GM12878 (cell line): ENCODE measurements around the gene ARL10.

Source experiments
- CBFB ChIP-seq: IDR thresholded peaks from 2 replicates; pipeline ENCODE4 v1.6.1; 2016; ENCODE audit warnings: antibody characterized with exemption, low read depth
- EZH2 ChIP-seq: IDR thresholded peaks from 2 replicates; pipeline ENCODE4 v1.6.1; 2012; ENCODE audit warnings: low read depth, mild to moderate bottlenecking, control low read depth, inconsistent platforms, low read length, borderline replicate concordance; ENCODE audit not compliant: control insufficient read depth
- FOXM1 ChIP-seq: IDR thresholded peaks from 2 replicates; pipeline ENCODE4 v1.6.1; 2012; ENCODE audit warnings: low read depth, mild to moderate bottlenecking, inconsistent platforms, low read length, moderate library complexity
- NR2C2 ChIP-seq: IDR thresholded peaks from 2 replicates; pipeline ENCODE4 v1.6.1; 2011; ENCODE audit warnings: borderline replicate concordance, low read depth; ENCODE audit not compliant: control insufficient read depth, insufficient read length
- TAF1 ChIP-seq: IDR thresholded peaks from 2 replicates; pipeline ENCODE4 v1.6.1; 2011; ENCODE audit warnings: mild to moderate bottlenecking, low read depth, low read length, borderline replicate concordance
- TCF7 ChIP-seq: IDR thresholded peaks from 2 replicates; pipeline ENCODE4 v1.6.1; 2014; ENCODE audit warnings: antibody characterized with exemption, borderline replicate concordance
- TF ChIP-seq, protein P1 (sequence below), 3 experiments: IDR thresholded peaks in 2 of 3; conservative IDR thresholded peaks in 1 of 3; 2 replicates each; pipeline ENCODE4 v1.5.1; 2011; ENCODE audit warnings: low read depth in 3 of 3, low read length in 3 of 3, mild to moderate bottlenecking in 3 of 3, control low read depth in 2 of 3, moderate library complexity in 2 of 3, inconsistent platforms in 1 of 3, mixed read lengths in 1 of 3; ENCODE audit not compliant: control insufficient read depth in 2 of 3, insufficient read depth in 1 of 3; ENCODE audit errors: extremely low read depth in 1 of 3
- TF ChIP-seq, protein P2 (sequence below): fragments of 450-650 bp; IDR thresholded peaks from 2 replicates; pipeline ENCODE4 v1.6.1; 2016; ENCODE audit warnings: mild to moderate bottlenecking, moderate library complexity, borderline replicate concordance
- TF ChIP-seq, protein P3 (sequence below): fragments of 450-650 bp; IDR thresholded peaks from 2 replicates; pipeline ENCODE4 v1.6.1; 2016; ENCODE audit warnings: mild to moderate bottlenecking
- TF ChIP-seq, protein P4 (sequence below): fragments of 450-650 bp; IDR thresholded peaks from 2 replicates; pipeline ENCODE4 v1.6.1; 2017; ENCODE audit warnings: low read depth, mild to moderate bottlenecking, moderate library complexity

DNA sequence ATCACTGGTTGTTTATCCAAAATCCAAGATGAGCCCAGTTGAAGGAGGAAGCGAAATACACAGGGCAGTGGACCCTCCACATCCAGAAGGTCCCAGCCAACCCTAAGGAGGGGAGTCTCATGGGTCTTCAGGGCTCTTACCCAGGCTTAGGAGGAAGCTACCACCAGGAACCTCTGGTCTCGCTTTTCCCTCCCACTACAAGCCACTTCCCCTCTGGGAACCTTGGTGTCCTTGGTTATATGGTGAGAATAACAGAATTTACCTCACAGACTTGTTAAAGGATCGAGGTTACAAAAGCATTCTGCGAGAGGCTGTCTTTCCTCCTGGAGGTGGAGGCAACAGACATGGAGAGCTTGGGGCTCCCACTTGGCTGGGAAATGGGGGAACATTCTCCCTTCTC, 26.7 kb downstream of the ARL10 start:
- TF ChIP-seq, protein P1, sequence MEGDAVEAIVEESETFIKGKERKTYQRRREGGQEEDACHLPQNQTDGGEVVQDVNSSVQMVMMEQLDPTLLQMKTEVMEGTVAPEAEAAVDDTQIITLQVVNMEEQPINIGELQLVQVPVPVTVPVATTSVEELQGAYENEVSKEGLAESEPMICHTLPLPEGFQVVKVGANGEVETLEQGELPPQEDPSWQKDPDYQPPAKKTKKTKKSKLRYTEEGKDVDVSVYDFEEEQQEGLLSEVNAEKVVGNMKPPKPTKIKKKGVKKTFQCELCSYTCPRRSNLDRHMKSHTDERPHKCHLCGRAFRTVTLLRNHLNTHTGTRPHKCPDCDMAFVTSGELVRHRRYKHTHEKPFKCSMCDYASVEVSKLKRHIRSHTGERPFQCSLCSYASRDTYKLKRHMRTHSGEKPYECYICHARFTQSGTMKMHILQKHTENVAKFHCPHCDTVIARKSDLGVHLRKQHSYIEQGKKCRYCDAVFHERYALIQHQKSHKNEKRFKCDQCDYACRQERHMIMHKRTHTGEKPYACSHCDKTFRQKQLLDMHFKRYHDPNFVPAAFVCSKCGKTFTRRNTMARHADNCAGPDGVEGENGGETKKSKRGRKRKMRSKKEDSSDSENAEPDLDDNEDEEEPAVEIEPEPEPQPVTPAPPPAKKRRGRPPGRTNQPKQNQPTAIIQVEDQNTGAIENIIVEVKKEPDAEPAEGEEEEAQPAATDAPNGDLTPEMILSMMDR (IDR thresholded peaks at IDR 0.05 in 2 of 3, conservative IDR thresholded peaks at IDR 0.05 in 1 of 3; ENCODE audit: control insufficient read depth in 2 of 3, extremely low read depth in 1 of 3, insufficient read depth in 1 of 3, low read depth in 3 of 3, low read length in 3 of 3) = no peak
- TF ChIP-seq, protein P2, sequence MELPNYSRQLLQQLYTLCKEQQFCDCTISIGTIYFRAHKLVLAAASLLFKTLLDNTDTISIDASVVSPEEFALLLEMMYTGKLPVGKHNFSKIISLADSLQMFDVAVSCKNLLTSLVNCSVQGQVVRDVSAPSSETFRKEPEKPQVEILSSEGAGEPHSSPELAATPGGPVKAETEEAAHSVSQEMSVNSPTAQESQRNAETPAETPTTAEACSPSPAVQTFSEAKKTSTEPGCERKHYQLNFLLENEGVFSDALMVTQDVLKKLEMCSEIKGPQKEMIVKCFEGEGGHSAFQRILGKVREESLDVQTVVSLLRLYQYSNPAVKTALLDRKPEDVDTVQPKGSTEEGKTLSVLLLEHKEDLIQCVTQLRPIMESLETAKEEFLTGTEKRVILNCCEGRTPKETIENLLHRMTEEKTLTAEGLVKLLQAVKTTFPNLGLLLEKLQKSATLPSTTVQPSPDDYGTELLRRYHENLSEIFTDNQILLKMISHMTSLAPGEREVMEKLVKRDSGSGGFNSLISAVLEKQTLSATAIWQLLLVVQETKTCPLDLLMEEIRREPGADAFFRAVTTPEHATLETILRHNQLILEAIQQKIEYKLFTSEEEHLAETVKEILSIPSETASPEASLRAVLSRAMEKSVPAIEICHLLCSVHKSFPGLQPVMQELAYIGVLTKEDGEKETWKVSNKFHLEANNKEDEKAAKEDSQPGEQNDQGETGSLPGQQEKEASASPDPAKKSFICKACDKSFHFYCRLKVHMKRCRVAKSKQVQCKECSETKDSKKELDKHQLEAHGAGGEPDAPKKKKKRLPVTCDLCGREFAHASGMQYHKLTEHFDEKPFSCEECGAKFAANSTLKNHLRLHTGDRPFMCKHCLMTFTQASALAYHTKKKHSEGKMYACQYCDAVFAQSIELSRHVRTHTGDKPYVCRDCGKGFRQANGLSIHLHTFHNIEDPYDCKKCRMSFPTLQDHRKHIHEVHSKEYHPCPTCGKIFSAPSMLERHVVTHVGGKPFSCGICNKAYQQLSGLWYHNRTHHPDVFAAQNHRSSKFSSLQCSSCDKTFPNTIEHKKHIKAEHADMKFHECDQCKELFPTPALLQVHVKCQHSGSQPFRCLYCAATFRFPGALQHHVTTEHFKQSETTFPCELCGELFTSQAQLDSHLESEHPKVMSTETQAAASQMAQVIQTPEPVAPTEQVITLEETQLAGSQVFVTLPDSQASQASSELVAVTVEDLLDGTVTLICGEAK = no peak
- TF ChIP-seq, protein P3, sequence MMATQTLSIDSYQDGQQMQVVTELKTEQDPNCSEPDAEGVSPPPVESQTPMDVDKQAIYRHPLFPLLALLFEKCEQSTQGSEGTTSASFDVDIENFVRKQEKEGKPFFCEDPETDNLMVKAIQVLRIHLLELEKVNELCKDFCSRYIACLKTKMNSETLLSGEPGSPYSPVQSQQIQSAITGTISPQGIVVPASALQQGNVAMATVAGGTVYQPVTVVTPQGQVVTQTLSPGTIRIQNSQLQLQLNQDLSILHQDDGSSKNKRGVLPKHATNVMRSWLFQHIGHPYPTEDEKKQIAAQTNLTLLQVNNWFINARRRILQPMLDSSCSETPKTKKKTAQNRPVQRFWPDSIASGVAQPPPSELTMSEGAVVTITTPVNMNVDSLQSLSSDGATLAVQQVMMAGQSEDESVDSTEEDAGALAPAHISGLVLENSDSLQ = no peak
- TF ChIP-seq NR2C2 (no peak), CBFB (no peak), TAF1 (no peak), FOXM1 (no peak), TCF7 (no peak), EZH2 (no peak)
- TF ChIP-seq, protein P4, sequence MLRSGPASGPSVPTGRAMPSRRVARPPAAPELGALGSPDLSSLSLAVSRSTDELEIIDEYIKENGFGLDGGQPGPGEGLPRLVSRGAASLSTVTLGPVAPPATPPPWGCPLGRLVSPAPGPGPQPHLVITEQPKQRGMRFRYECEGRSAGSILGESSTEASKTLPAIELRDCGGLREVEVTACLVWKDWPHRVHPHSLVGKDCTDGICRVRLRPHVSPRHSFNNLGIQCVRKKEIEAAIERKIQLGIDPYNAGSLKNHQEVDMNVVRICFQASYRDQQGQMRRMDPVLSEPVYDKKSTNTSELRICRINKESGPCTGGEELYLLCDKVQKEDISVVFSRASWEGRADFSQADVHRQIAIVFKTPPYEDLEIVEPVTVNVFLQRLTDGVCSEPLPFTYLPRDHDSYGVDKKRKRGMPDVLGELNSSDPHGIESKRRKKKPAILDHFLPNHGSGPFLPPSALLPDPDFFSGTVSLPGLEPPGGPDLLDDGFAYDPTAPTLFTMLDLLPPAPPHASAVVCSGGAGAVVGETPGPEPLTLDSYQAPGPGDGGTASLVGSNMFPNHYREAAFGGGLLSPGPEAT = no peak
